Amygdala (tissue), 56 donors: ENCODE results near the gene MAG.
A peak's percentile ranks its signal among the peaks of the same experiment; 100 is the strongest.

Source experiments
- DNase-seq, 56 donors: peaks; one replicate each; lab custom pipeline; 2025; lab: John Stamatoyannopoulos, UW

The MAG gene, protein sequence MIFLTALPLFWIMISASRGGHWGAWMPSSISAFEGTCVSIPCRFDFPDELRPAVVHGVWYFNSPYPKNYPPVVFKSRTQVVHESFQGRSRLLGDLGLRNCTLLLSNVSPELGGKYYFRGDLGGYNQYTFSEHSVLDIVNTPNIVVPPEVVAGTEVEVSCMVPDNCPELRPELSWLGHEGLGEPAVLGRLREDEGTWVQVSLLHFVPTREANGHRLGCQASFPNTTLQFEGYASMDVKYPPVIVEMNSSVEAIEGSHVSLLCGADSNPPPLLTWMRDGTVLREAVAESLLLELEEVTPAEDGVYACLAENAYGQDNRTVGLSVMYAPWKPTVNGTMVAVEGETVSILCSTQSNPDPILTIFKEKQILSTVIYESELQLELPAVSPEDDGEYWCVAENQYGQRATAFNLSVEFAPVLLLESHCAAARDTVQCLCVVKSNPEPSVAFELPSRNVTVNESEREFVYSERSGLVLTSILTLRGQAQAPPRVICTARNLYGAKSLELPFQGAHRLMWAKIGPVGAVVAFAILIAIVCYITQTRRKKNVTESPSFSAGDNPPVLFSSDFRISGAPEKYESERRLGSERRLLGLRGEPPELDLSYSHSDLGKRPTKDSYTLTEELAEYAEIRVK

DNA sequence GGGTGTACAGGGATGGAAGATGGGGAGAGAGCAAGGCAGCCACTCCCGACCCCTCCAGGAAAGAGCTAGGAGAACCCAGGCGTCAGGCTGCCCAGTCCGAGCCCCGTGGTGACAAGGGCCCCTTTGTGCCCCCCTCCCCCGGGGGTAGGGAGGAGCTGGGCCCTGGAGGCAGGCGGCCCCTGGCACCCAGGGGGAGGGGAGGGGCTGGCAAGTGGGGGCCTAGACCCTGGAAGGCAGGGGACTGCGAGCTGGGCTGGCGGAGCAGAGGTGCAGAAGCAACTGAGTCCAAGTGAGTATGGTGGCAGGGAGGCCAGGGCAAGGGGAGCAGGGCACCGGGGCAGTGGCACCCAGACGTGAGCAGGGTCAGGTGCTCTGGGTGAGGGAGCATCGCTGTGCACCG is at the start of gene MAG:
TSS of gene MAG (plus strand) at position 246 of the 400 bp plus-strand sequence. CDS start 3,248 bp downstream, outside the sequence.
- peak in 53 of 56 donors; percentile 18 to 96 (median 82) for DNase-seq

DNA sequence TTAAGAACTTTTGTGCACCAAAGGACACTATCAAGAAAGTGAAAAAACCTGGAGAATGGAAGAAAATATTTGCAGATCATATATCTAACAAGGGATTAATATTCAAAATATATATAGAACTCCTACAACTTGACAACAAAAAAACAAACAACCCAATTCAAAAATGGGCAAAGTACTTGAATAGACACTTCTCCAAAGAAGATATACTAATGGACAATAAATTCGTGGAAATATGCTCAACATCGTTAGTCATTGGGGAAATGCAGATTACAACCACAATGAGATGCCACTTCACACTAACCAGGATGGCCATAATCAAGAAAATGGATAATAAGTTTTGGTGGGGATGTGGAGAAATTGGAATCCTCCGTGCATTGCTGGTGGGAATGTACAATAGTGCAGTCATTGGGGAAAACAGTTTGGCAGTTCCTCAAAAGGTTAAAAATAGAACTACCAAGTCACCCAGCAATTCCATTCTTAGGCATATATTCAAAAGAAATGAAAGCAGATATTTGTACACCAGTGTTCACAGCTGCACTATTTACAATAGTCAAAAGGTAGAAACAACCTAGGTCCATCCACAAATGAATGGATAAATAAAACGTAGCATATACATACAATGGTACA is 45.4 kb upstream of the MAG start:
- no peak for DNase-seq

DNA sequence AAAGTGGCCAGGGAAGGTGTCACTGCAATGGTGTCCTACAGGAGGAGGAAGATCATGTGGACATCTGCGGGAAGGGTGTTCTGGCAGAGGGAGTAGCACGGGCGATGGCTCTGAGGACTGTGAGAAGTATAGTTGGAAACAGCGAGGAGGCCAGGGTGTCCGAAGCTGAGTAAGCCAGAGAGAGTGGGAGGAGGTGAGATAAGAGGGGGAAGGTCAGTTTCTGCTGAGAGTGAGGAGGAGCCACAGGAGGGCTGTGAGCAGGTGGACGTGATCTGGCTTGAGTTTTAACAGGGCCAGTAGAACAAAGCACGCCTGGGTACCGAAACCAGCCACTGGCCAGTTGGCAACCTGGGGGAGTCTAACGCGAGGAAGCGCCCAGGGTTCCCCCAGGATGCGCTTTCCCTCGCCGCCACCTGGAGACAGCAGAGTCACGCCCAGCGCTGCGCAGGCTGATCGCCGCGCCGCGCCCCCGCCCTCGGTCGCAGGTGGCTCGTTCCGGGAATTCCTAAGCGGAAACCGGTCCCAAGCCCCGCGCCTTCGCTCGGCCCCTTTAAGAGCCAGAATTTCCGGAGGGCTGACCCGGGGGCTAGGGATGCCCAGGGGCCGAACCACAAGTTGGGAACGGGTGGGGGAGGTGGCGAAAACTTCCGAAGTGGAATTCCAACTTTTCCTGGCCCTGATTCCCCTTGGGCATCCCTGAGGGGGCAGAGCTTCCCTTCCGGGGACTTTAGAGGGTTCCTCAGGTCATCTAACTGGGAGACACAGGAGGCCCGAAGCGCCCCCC is 44.2 kb upstream of the MAG start:
- DNase-seq = peak in 1 of 56 donors; percentile 18

DNA sequence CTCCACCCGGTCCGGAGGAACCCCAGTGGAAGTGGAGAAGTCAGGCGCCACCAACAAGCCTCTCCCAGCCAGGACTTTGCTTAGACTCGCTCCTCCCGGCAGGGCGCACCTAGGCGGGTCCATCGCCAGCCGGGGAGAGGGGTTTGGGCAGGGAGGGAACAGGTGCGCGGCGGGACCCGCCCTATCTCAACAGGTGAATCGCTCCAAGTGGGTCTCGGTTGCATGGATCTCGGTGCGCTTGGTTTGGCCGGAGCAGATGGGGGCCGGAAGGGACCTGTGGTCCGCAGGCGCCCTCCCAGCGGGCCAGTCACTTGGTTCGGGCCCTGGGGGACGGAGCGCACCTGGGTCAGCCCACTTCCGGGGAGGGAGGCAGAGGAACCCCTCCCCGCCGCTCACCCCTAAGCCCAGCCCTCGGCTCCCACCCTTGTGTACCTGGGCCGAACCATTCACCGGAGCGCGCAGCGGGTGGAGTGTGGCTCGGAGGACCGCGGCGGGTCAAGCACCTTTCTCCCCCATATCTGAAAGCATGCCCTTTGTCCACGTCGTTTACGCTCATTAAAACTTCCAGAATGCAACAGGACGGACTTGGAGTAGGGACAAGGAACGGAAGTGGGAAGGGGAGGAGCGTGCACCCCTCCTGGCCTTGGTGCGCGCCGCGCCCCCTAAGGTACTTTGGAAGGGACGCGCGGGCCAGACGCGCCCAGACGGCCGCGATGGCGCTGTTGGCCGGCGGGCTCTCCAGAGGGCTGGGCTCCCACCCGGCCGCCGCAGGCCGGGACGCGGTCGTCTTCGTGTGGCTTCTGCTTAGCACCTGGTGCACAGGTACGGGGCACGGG is 43.4 kb upstream of the MAG start, which contains the start of gene LSR:
TSS of gene LSR (plus strand) at position 693 of the 836 bp plus-strand sequence. CDS start at position 714, 21 bp downstream.
- no peak for DNase-seq

DNA sequence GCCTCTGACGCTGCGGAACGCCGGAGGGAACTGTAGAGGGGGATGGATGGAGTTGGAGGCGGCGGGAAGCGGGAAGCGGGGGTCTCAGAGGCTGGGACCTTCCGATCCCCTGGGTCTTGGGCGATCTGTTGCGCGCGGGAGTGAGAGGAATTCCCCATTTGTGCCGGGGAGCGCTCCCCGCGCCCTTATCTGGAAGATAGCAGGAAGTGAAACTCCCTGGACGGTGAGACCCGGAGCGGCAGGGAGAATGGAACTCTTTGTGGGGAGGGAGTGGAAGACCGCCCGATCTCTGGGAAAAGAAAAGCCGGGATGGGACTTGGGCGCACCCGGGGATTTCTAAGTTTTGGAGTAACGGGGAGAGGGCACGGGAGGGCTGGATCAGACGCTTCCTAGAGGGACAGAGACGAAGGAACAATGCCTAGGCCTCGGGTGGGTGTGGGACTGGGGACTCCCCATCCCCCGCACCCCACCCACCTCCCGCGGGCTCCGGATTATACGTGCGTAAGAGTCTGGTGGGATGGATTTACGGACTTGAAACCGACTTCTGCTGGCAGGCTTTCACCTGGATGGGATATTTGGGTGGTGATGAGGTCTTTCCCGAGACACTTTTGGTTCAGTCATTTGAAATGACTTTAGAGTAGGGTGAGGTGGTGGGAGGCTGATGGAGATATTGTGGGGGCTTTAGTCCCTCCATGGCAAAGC is 42.7 kb upstream of the MAG start:
- DNase-seq = no peak

DNA sequence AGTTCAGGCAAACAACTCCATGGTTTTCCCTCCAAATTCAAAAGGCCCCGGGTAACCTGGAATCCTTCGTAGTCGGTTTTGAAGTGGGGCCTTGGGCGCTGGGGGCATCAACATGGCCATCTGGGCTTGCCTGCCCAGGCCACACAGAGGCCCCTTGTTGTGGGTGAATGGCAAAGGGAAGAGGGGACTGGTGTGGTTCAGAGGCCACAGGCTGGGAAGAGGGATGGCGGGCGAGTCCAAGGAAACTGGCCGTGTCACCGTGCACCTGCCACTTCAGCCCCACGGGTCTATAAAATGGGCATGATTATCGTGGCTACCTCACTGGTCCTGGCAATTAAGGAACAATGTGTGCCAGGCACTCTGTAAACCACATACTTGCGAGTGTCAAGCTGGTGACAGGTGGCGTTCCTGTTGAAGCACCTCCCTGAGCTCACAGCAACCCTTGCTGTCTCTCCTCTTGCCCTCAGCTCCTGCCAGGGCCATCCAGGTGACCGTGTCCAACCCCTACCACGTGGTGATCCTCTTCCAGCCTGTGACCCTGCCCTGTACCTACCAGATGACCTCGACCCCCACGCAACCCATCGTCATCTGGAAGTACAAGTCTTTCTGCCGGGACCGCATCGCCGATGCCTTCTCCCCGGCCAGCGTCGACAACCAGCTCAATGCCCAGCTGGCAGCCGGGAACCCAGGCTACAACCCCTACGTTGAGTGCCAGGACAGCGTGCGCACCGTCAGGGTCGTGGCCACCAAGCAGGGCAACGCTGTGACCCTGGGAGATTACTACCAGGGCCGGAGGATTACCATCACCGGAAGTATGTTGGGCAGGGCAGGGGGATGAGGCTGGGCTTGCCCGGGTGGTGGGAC is 41.9 kb upstream of the MAG start:
- DNase-seq = no peak

DNA sequence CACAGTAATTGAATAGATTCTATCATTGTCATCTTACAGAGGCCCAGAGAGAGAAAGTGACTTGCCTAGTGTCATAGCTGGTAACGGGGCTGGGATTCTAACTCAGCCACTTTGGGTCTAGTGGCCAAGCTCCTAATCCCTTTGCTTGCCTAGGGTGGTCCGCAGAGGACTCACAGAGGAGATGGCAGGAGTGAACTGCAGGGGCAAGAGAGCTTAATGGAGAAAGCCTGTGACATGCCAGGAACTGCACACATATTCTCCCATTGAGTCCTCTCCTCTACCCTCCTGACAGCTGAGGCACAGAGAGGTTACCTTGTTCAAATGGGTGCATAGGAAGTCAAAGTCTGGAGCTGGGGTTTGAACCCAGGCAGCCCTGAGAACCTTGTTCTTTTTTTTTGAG is 40.5 kb upstream of the MAG start:
- DNase-seq = no peak

DNA sequence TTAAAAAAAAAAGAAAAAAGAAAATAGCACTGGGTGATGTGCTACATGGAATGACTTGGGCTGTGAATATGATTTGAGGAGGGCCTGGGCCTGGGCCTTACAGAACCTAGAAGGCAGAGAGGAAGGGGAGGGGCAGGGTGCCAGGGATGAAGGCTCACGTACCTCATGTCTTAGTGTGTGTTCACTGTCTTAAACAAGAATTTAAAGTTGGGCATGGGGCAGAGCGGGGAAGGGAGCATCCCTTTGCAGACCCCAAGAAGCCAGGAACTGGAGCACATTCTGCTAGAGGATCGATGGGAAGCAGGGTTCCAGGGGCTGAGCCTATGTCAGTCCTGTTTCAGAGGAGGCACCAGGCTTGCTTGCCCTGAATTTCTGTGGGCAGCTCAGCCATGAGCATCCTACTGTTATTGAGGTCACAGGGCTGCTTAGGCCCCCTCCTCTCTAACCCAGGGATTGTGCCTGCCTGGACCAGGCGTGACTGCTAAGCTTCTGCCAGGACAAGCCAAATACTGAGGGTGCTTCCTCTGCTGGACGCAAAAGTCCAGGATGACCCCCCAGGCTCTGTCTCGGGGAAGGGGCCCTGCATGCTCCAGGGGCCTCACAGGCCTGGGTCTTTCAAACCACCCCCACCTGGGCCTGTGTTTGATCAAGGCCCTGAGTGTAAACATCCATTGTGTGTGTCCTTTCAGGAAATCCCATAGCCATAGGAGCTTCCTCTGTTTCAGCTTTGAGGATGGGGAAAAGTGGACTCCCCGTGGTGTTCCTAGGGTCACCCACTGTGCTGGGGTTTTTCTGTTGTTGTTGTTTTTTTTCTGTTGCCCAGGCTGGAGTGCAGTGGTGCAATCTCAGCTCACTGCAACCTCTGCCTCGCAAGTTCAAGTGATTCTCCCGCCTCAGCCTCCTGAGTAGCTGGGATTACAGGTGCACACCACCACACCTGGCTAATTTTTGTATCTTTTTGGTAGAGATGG is 38.4 kb upstream of the MAG start:
- DNase-seq = no peak

DNA sequence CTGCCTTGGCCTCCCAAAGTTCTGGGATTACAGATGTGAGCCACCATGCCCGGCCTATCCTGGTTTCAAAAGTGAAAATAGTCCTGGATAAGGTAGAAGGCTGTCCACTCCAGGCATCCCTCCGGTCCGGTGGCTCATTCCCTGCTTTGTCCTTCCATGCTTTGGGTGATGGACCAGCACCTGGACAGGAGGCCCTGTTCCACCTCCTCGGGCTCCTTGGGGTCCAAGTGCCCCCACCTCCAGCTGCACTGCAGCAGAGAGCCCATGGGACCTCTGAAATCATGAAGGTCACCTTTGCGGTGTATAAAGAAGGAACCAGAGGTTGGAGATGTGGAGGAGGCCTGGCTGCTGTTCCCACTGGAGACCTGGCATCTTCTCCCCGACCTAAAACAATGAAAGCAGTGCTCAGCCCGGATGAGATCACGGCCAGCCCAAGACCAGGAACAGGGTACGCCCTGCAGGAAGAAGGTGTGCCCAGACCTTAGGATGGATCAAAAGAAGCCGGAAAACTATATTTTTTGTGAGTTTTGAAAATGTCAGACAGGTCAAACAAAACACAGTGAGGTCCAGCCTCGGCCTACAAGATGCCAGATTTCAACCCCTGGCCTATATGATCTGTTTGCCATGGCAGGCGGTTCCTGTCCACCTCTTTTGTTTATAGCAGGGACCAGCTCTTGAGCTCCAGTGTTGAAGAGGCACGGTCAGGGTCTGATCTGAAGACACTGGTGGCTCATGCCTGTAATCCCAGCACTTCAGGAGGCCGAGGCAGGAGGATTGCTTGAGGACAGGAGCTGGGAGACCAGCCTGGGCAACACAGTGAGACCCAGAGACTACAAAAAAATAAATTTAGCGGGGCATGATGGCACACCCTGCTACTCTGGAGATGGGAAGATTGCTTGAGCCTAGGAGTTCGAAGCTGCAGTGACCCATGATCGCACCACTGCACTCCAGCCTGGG is 37.3 kb upstream of the MAG start:
- no peak for DNase-seq

DNA sequence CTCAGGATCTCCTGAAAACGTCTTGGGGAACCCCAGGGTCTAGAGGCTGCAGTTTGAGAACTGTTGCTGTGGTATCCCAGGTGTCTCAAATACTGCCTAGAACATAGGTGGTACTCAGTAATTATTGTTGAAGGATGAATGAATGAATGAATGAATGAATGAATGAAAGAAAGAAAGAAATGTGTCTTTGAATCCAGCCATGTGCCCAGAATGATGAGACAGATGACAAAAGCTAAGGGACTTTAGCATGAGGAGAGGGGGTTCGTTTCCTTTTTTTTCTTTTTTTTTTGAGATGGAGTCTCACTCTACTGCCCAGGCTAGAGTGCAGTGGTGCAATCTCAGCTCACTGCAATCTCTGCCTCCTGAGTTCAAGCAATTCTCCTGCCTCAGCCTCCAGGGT is 35.4 kb upstream of the MAG start:
- DNase-seq = no peak

DNA sequence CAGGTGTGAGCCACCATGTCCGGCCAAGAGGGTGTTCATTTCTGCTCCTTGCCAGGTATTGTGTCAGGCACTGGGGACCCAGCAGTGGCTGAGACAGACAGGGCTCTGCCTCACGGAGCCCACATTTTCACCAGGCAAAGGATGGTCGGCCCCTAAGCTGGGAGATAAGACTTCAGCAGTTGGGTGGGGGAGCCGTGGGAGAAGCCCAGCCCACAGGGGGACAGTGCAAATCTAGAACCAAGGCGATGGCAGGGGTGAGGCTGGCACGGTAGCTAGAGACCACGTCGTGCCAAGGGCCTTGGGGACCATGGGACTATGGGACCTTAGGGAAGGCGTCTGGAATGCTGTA is 34.9 kb upstream of the MAG start:
- no peak for DNase-seq

DNA sequence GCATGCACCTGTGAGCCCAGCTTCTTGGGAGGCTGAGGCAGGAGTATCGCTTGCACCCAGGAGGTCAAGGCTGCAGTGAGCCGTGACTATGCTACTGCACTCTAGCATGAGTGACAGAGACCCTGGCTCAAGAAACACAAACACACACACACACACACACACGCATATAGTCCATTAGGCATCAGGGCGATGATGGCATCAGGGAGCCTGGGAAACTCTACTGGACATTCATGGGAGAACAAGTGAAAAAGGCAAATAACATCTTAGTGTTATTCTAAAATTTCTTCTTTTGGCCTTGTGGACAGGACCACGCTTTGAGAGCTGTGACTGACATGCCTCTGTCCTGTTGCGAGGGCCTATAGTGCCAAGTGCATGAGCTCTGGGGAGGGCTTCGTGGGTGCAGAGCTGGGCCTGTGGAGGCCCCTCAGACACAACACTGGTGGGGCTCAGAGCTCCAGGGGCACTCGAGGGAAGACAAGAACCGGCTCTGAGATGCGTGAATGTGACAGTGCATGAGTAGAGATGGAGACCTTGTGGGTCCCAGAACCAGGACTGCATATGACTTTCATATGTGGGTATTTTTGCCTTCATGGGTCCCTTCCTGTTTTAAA is 31.2 kb upstream of the MAG start:
- no peak for DNase-seq

DNA sequence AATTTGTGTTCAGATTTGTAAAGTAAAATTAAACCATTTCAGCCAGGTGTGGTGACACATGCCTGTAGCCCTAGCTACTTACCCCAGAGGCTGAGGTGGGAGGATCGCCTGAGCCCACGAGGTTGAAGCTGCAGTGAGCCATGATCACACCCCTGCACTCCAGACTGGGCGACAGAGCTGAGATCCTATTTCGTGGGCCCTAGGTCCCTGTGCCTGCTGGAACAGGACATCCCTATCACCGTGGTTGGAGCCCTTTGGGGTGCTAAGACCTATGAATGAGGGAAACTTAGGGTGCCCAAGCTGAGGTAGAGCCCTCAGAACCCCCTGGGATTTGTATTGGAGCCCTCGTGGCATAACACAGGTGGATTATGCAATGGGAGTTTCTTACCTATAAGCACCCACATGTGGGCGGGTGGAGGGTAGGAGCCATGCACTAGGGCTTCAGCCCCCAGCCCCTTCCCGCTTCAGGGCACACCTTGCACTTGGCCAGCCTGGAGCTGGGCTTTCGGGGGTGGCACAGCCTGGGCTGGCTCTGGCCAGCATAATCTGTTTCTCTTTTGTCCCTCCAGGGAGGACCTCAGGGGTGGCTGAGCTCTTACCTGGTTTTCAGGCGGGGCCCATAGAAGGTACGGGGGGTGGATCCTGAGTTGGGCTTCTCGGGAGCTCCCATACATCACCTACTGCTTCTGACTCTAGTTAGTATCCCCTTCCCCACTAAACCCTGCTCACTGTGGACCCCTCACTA is 30.4 kb upstream of the MAG start:
- no peak for DNase-seq

DNA sequence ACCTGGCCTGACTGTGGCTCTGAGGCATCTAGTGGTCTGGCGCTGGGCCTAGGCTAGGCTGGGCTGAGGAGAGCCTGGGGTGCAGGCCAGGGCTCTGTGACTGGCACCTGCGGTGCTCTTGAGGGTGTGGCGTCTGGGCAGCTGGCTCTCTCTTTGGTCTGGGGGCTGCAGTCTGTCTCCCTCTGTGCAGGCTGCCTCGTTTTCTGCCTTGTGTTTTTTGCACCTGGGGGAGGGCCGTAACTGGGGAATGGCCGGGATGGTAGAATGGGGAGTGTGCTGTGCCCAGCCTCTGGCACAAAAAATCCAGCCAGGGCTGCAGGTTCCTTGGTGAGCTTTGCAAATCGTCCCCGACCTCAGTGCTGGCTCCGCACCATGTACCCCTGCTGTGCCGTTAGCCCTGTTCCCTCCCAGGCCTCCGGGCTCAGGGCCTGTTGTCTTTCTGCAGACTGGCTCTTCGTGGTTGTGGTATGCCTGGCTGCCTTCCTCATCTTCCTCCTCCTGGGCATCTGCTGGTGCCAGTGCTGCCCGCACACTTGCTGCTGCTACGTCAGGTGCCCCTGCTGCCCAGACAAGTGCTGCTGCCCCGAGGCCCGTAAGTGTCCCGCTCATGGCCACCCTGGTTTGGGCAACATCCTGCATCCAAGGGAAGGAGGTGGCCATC is 29.7 kb upstream of the MAG start:
- no peak for DNase-seq
